Osteocyte (in vitro differentiated cells): ENCODE data around the gene CAPSL. TPM values are rescaled to one million over a fixed set of nuclear protein-coding genes. Genes with fewer than 3 reads are reported as not detected.

Source experiments
- DNase-seq: peaks from one replicate; pipeline ENCODE4 v3.0.0; 2021; ENCODE audit warnings: mixed read lengths; ENCODE audit not compliant: unreplicated experiment; ENCODE audit errors: extremely low spot score
- H3K27ac Mint-ChIP-seq: one replicate; pipeline ENCODE4 v1.8.0; 2021; ENCODE audit warnings: mild to moderate bottlenecking, mixed read lengths; ENCODE audit not compliant: unreplicated experiment
- H3K27me3 Mint-ChIP-seq: one replicate; pipeline ENCODE4 v1.8.0; 2021; ENCODE audit warnings: mixed read lengths; ENCODE audit not compliant: unreplicated experiment
- H3K36me3 Mint-ChIP-seq: one replicate; pipeline ENCODE4 v1.8.0; 2021; ENCODE audit warnings: mixed read lengths; ENCODE audit not compliant: unreplicated experiment
- H3K4me1 Mint-ChIP-seq: one replicate; pipeline ENCODE4 v1.8.0; 2021; ENCODE audit warnings: mixed read lengths; ENCODE audit not compliant: unreplicated experiment
- H3K4me3 Mint-ChIP-seq: one replicate; pipeline ENCODE4 v1.8.0; 2021; ENCODE audit warnings: mild to moderate bottlenecking, moderate library complexity, mixed read lengths; ENCODE audit not compliant: unreplicated experiment
- H3K9me3 Mint-ChIP-seq: one replicate; pipeline ENCODE4 v1.8.0; 2021; ENCODE audit warnings: mixed read lengths; ENCODE audit not compliant: unreplicated experiment
- total RNA-seq: library from RNA; stranded (reverse); gene quantifications from 2 replicates; pipeline ENCODE4 v1.2.1, GENCODE V29; 2021
- TF ChIP-seq, protein P1 (sequence below): fragments of 200-600 bp; sonication (generic); IDR thresholded peaks from 2 replicates; pipeline ENCODE4 v1.5.0; 2021; ENCODE audit warnings: antibody characterized with exemption, mild to moderate bottlenecking, moderate library complexity

CAPSL gene
- total RNA-seq, 1 donor from 2014 or later = not detected

DNA sequence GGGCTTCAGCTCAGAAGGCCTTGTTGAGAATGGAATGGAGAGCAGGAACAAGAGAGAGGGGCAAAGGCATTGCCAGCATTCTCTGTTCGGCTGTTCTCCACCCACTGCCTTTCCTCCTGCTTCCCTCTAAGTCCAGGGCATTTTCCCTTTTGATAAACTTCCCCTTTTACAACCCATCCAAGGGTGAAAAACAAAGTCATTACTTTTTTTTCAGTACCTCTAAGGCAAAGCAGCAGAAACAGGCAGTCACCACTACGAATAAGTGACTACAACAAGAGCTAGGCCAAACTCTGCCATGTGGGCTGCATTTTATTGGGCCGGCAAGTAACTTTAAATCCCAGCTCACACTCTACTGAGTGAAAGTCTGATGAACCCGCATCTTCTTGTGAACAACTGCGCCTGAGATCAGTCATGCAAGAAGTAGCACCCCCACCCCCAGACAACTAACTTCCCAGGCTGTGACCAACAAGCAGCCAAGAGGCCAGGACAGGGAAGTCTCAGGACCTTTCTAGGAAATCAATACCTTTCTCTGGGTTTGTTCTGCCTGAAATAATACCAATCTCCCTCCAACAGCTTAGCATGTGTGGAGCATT lies 68.6 kb downstream of the CAPSL start:
- Mint-ChIP-seq H3K27me3 (no peaks in the 10 kb centered on the region), H3K27ac (no peak overlapping the region), H3K36me3 (no peaks in the 10 kb centered on the region), H3K4me1 (no peaks in the 10 kb centered on the region), H3K4me3 (no peak overlapping the region), H3K9me3 (no peaks in the 10 kb centered on the region)
- TF ChIP-seq, protein P1, sequence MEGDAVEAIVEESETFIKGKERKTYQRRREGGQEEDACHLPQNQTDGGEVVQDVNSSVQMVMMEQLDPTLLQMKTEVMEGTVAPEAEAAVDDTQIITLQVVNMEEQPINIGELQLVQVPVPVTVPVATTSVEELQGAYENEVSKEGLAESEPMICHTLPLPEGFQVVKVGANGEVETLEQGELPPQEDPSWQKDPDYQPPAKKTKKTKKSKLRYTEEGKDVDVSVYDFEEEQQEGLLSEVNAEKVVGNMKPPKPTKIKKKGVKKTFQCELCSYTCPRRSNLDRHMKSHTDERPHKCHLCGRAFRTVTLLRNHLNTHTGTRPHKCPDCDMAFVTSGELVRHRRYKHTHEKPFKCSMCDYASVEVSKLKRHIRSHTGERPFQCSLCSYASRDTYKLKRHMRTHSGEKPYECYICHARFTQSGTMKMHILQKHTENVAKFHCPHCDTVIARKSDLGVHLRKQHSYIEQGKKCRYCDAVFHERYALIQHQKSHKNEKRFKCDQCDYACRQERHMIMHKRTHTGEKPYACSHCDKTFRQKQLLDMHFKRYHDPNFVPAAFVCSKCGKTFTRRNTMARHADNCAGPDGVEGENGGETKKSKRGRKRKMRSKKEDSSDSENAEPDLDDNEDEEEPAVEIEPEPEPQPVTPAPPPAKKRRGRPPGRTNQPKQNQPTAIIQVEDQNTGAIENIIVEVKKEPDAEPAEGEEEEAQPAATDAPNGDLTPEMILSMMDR = no peak
- DNase-seq = no peak

DNA sequence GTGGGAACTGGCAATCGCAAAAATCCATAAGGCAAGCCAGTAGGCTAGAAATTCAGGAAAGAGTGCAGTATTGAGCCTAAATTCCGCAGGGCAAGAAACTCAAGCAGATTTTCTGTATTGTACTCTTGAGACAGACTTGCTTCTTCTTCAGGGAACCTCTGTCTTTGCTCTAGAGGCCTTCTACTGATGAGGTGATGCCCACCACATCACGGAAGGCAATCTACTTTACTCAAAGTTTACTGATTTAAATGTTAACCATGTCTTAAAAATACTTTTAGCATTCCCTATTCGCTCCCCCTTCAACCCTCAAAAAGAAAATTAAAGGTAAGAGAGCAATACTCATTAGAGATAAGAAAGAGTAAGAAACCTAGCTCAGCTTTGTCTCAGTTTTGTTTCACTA lies 70.4 kb downstream of the CAPSL start:
- no peak for DNase-seq
- Mint-ChIP-seq H3K36me3 (no peaks in the 10 kb centered on the region), H3K27me3 (no peaks in the 10 kb centered on the region), H3K4me3 (no peak overlapping the region), H3K27ac (no peak overlapping the region), H3K4me1 (peaks cover under 1% of the 10 kb centered on the region), H3K9me3 (peaks cover 10% of the 10 kb centered on the region)
- TF ChIP-seq, protein P1 = no peak

DNA sequence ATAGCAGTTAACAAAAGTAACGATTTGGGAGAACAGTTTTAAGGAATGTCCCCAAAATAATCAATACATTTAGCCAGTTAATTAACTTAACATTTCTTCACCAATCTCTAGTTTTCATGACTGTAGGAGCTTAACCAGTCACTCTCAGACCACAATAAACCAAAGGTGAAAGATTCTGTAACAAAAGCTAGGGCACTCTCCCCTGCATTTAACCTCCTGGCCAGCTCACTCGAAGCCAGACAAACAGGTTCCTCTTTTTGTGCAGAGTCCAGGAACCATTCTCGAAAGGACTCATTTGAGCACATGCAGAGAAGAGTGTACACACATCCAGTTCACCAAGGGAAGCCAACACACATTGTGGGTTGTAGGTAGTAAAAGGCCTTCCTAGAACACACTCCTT lies 75.3 kb downstream of the CAPSL start:
- TF ChIP-seq, protein P1 = no peak
- no peaks in the 10 kb centered on the region for H3K27me3 Mint-ChIP-seq
- no peaks in the 10 kb centered on the region for H3K36me3 Mint-ChIP-seq
- DNase-seq = no peak
- H3K9me3 Mint-ChIP-seq = peaks cover 10% of the 10 kb centered on the region
- no peak overlapping the region for H3K4me3 Mint-ChIP-seq
- H3K27ac Mint-ChIP-seq = no peak overlapping the region
- peaks cover 33% of the 10 kb centered on the region for H3K4me1 Mint-ChIP-seq

DNA sequence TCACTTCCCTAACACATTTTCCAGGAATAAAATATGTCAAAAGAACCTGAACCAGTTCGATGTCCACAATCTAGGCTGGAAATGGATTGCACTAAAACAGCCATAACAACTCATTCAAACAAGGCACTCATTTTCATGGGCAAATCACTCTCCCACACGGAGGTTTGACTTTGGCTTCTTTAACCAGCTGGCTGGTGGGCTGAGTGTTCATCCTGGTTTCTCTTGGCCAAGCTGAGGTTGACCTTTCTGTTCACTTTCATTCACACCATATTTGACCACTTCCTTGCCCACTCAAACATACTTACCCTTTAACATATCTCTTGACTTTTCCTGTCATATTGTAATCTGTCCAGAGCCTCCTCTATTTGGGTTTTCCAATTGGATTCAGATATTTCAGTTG lies 76.3 kb downstream of the CAPSL start:
- Mint-ChIP-seq H3K36me3 (no peaks in the 10 kb centered on the region), H3K4me1 (peaks cover 44% of the 10 kb centered on the region), H3K9me3 (peaks cover 10% of the 10 kb centered on the region), H3K27ac (peak overlapping the region; percentile 56), H3K27me3 (no peaks in the 10 kb centered on the region), H3K4me3 (no peak overlapping the region)
- DNase-seq = no peak
- TF ChIP-seq, protein P1 = no peak

DNA sequence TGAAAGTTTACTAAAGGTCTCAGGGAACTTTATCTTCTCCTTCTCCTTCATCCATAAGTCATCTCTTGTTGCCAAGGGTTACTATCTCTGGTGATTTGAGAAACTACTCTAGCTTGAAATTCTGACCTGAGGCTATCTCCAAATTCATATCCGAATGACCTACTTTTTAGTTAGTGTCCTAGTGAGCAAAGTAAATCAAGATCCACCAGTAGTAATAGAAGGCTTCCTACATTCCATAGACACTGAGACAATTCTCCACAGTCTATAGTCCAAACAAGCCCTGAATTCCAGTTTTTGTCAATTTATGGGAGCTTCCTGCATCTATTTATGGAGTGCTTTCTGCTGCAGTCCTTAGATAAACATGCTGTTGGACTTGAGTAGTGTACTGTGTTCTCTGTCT lies 76.7 kb downstream of the CAPSL start:
- Mint-ChIP-seq H3K27me3 (no peaks in the 10 kb centered on the region), H3K36me3 (no peaks in the 10 kb centered on the region), H3K9me3 (peaks cover 10% of the 10 kb centered on the region), H3K27ac (peak overlapping the region; percentile 56), H3K4me1 (peaks cover 48% of the 10 kb centered on the region), H3K4me3 (no peak overlapping the region)
- DNase-seq = no peak
- TF ChIP-seq, protein P1 = no peak
